HG03521 (cell line): ENCODE data around the gene OIP5.
"Not testable (repeated sequence)": the region's sequence is repeated elsewhere in the genome, so short reads cannot be mapped to it uniquely, and the experiment has no call there.

ENCODE experiments used
- ATAC-seq: cut with Tn5 transposase; IDR thresholded peaks from one replicate; pipeline ENCODE4 v1.9.1; 2021; ENCODE audit warnings: mild to moderate bottlenecking, moderate library complexity; ENCODE audit not compliant: unreplicated experiment

OIP5 gene

DNA sequence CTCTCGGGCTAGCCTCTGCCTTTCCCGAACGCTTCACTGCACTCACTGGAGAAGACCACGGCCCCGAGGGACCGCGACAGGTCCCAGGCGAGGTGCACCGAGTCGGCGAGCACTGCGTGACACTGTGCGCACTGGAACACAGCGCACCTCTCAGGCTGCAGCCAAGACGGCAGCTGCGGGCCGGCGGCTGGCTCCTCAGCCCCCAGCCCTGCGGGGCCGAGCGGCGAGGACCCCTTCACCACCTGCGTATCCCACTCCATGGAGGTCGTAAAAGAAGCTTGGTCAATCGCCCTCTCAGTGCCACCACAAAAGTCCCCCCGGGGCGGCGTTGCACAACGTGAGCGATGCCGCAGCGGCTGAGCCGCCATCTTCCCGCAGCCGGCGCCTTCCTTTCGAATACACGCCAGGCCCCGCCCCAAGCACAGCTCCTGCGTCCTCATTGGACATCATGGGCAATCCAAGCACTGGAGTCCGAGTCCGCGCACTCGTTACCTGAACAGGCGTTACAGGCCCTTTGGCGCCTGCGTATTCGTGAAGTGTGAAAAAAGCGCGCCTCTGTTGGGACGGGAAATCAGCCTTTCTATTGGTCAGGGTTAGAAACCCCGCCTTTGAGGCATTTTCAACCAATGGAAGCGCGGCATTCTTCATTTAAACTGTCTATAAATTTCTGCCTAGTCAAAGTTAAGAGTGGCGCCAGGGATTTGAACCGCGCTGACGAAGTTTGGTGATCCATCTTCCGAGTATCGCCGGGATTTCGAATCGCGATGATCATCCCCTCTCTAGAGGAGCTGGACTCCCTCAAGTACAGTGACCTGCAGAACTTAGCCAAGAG, at the start of gene OIP5, which contains the start of gene NUSAP1:
TSS of gene OIP5 (minus strand) at position 398 of the 832 bp plus-strand sequence. CDS start at position 368, 30 bp downstream.
TSS of gene NUSAP1 (plus strand) at position 688 of the 832 bp plus-strand sequence. CDS start at position 765, 77 bp downstream.
- ATAC-seq: peak; percentile 88

DNA sequence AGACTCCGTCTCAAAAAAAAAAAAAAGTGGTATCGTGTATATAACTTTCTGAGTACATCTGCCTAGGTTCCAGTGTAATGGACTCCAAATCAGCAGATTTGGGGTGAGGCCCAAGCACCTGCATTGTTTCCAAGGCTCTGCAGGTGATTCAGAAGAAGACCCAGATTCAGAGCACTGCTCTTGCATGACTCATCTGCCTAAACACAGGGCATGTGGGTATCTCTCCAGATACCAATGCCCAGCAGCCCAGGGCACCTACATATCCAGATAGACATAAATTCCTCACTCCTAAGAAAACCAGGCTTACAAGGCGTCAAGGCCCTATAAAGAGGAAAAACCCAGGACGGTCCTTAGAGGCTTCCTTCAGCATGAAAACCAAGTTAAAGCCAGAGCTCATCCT, 45.6 kb upstream of the OIP5 start:
- ATAC-seq: no peak

DNA sequence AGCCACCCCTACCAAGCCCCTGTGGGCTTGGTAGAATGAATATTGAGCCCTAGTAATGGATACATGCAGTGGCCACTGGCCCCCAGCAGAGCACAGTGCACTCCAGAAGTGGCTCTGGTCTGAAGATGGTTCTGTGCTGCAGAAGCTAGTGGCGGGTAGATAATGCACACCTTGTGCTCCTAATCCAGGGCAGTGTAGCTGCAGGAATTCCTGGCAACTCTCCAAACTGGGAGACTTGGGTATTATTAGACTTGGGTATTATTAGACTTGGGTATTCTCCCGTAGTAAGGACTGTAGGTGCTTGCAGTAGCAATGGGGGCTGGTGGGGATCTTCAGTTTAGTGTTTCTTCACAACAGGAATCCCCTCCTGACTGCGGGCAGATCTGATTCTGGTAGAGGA, 35.0 kb upstream of the OIP5 start:
- ATAC-seq: no peak

DNA sequence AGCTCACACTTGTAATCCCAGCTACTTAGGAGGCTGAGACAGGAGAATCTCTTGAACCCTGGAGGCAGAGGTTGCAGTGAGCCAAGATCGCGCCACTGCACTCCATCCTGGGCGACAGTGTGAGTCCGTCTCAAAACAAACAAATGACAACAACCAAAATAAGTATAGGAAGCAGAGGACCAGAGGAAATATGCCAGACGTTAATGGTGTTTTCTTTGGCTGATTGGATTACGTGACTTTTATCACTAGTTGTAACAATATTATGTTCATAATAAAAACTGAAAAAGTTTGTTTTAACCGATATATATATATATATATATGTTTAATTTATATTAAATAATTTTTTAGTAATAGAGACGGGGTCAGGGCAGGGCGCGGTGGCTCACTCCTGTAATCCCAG, 22.0 kb upstream of the OIP5 start:
- ATAC-seq: no peak

DNA sequence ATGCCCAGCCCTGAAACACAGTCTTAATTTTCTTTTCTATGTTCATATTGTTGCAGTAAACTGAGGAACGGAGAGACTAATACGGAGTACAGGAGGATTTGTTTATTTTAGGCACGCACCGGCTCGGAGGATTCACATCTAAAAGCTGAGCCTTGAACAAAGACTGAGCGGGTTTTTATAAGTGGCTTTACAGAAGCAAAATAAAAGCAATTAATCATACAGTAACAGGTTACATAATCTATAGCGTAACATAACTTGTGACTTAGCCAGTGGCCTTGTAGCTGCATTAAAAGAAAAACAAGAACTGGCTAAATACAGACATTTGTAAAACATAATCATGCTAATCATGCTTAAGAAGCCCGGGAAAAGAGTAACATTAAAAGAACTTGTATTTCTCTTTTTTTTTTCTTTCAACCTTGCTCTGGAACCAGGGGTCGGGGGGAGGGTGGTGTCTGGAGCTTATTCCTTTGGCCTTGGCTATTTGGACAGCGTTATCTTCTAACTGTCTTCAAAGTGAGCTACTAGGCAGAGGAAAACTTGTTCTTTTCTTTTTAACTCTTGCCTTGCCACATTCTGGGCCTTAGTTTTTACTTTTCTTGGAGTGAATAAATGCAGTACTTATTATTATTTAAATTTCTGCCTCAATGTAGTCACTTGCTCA, 17.8 kb upstream of the OIP5 start:
- ATAC-seq: no peak

DNA sequence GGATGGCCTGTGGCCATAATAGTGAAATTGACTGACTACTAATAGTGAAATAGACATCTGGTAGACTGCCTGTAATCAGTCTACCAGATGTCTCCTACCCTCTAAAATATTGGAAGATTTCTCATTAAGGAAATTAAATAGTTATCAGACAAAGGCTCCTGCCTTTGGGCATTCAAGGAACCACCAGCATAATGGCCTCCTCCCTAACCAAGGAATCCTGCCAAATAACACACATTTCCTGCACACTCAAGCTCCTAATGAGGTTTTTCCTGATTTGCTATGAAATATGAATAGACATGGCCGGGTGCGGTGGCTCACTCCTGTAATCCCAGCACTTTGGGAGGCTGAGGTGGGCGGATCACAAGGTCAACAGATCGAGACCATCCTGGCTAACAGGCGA, 14.8 kb upstream of the OIP5 start:
- no peak for ATAC-seq

DNA sequence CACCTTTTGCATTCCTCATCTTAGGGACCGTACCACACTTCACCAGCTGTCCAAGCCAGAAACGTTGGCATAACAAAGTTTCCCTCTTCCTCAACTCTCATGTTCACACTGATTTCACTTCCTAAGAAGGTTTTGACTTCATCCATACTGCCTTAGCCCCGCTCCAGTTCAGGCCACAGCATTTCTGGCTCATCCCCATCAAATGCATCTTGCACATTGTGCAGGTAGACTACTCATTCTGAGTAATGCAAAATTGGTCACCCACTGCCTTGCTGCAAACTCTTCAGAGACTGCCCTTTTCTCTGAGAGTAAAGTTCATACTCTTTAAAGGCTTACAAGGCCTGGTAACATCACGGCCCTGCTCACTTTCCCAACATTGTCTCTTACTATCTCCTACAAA, 9.1 kb upstream of the OIP5 start:
- ATAC-seq: no peak

DNA sequence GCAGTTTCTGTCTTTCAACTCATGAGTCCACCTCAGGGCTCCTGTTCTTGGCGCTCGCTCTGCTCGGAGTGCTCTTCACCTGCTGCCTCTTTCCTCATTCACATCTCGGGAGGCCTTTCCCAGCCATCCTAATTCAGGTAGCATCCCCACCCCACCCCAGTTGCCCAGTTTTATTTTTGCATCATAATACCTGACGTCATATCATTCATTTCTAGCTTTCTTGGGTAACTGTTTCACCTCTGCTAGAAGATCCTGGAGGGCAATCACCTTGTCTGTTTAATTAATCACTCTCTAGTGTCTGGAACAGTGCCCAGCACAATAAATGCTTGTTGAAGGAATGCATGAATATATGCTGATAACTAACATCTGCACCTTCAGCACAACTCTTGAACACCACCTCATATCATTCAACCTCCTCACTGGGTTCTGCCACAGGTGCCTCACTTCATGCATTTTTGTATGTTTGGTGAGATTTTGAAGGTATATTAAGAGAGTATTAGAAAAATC, 7.9 kb upstream of the OIP5 start:
- ATAC-seq: no peak

DNA sequence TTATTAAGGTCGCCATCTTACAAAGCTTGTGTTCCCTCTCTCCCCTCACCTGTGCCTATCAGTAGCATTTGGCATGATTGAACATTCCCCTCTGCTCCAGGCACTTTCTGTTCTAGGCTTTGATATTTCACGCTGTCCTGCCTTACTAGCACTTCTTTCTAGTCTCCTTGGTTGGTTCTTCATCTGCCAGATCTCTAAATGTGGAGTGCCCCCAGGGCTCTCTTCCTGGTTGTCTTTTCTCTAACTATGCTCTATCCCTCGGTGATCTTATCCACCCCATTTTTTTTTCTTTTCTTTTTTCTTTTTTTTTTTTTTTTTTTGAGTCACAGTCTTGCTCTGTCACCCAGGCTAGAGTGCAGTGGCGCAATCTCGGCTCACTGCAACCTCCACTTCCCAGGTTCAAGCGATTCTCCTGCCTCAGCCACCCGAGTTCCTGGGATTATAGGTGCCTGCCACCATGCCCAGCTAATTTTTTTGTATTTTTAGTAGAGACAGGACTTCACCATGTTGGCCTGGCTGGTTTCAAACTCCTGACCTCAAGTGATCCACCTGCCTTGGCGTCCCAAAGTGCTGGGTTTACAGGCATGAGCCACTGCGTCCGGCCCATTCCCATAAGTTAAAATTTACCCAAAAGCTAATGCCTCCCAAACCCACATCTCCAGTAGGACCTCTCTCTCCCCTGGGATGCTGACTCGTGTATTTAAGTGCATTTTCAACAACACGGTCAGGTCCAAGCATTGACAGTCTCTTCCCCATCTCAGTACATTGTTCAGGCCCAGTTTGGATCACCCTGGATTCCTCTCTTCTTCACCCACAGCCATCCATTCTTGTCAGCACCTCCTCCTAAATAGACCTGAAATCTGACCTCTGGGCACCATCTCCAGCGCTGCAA, 5.5 kb upstream of the OIP5 start:
- ATAC-seq: no peak

DNA sequence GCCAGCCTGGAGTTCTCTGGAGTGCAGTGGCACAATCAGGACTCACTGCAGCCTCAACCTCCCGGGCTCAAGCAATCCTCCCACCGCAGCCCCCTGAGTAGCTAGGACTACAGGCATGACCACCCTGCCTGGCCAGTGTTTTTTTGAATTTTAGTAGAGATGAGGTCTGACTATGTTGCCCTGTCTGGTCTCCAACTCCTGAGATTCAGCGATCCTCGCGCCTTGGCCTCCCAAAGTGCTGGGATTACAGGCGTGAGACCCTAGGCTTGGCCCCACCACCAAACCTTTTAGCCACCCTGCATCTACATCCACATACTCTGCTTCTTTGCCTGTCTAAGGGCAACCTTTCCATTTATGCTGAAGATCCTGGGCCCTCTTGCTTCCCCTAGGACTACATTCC, 4.7 kb upstream of the OIP5 start:
- ATAC-seq: no peak

DNA sequence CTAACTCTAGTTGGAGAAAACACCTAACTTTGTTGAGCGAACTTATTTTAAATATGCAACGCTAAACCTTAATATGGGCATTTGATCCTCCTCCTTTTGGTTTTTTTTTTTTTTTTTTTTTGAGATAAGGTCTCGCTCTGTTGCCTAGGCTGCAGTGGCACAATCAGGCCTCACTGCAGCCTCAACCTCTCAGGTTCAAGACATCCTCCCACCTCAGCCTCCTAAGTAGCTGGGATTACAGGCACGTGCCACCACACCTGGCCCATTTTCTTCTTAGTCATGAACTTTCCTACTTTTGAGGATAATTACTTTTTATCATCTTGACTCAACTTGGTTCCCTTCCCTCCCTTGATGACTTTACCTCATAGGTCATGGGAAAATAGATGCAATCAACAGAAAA, 4.2 kb upstream of the OIP5 start:
- no peak for ATAC-seq

DNA sequence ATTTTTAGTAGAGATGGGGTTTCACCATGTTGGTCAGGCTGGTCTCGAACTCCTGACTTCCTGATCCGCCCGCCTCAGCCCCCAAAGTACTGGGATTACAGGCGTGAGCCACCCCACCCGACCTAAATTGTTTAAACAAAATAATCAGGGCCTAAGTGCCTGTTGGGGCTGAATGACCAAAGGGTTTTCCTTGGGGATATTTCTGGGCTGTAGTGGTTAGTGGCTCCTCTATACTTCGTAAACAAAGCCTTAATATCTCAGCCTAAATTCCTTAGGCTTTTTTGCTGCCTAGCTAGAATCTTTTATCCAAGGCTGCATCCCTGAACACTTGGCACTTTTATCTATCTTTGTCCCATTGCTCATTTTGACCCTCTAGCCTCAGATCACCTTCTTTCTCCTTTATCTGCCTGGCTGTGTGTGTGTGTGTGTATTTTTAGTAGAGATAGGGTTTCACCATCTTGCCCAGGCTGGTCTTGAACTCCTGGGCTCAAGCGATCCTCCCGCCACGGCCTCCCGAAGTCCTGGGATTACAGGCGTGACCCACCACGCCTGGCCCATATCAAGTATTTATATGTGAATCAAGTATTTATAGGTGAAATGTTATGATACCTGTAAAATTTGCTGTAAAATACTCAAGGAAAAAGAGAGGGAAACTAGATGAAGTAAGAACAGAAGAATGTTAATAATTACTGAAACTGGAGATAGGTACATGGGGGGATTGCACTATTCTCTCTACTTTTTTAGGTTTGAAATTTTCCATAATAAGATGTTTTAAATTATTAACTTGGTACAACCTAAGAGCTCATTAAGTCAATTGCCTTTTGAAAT, 2.1 kb upstream of the OIP5 start:
- ATAC-seq: no peak

DNA sequence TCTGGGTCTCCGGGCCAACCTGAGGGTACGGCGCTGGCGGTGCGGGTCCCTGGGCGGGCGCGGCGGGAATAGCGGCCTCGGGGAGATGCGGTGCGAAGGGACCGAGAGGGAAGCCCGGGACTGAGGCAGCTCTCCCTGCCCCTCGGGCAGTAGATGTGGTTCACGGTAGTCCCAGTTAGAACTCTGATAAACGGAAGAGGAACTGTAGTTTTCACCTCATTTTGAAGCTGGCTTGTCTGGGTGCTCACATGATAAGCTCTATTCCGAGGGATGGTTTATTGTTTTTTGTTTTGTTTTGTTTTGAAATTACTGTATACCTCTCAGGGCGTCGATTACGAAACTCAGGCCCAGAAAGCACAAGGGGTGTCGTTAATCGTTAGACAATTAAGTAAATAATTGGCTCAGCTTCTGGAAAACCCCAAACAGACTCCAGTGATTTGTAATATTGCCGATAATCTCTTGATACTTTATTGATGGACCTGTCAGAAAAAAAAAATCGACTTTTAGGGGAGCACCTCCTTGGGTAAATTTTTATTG, 703 bp upstream of the OIP5 start:
- ATAC-seq: peak; percentile 2

DNA sequence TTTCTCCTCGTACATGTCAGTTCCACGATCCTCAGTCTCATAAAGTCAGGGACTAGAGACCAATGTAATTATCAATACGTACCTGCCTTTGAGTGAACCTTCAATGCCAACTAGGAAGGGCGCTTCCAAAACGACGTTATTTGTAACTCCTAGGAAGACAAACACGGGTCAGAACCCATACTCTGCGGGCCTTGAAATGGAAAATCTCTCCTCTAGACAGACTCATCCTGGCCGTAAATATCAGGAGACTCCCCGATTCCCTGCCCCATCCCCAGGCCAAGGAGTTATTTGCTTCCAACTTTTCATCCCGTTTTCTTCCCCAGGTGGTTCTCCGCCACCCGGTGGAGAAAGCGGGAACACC, 578 bp downstream of the OIP5 start:
- no peak for ATAC-seq

DNA sequence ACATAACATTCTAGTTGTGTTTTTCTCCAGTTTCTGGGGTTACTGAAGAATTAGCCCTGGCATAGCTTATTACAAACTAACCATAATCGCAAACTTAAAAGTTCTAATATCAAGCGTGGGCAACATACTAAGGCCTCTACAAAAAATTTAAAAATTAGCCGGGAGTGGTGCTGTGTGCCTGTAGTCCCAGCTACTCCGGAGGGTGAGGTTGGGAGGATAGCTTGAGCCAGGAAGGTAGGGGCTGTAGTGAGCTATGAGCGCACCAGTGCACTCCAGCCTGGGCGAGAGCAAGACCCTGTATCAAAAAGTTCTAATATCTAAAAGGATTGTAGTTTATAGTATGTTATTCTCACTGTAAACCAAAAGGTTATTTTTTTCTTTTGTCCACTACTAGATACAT, 1.1 kb downstream of the OIP5 start:
- ATAC-seq: no peak

DNA sequence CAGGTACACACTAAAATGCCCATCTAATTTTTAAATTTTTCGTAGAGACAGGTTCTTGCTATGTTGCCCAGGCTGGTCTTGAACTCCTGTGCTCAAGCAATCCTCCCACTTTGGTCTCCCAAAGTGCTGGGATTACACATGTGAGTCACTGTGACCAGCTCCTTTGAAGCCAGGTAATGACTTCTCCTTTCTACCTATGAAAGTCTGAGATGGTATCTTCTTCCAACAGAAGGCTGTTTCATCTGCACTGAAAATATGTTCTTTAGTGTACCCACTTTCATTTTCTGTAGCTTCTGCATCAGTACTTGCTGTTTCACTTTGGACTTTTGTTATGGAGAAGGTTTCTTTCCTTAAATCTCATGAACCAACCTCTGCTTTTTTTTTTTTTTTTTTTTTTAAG, 8.8 kb downstream of the OIP5 start:
- no peak for ATAC-seq

DNA sequence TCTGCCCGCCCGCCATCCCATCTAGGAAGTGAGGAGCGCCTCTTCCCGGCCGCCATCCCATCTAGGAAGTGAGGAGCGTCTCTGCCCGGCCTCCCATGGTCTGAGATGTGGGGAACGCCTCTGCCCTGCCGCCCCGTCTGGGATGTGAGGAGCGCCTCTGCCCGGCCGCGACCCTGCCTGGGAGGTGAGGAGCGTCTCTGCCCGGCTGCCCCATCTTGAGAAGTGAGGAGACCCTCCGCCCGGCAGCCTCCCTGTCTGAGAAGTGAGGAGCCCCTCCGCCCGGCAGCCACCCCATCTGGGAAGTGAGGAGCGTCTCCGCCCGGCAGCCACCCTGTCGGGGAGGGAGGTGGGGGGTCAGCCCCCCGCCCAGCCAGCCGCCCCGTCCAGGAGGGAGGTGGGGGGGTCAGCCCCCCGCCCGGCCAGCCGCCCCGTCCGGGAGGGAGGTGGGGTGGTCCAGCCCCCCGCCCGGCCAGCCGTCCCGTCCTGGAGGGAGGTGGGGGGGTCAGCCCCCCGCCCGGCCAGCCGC, 11.5 kb downstream of the OIP5 start:
- ATAC-seq: not testable (repeated sequence)

DNA sequence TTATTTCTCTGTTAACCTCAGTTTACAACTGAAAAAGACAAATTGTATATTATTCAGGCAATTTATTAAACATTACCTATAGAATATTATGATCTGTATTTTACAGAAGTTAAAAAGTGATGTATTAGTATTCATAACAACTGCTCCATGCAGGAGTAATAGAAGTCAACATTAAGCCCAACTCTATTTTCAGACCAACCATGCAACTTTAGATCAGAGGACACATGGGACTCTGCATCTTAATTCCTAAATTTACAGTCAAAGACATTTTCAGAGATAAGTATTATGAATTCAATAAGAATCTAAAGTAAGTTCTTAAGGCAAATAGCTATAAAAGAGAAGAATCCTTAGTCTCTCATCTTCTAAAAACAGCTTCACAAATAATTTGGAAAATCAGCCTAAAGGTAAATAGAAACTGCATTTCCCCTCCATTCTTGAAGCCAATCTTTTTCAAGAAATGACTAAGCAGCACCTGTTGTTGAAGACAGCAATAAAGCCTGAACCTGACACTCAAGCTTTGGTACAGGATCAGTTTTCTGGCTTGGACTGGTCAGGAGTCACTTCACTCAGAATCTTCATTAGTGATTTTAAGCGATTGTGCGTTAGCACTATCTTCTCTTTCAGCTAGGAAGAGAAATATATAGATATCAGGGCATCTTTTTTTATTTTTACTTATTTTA, 23.0 kb downstream of the OIP5 start:
- ATAC-seq: no peak

DNA sequence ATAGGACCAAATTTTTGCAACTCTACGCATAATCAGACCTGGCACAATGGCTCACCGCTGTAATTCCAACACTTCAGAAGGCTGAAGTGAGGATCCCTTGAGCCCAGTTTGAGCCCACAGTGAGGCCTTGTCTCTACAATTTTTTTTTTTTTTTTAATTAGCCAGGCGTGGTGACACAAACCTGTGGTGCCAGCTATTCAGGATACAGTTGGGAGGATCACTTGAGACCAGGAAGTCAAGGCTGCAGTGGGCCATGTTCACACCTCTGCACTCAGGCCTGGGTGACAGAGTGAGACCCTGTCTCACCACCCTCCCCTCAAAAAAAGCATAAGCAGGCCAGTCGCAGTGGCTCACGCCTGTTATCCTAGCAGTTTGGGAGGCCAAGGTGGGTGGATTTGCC, 24.7 kb downstream of the OIP5 start:
- no peak for ATAC-seq
